ENCODE measurements around the gene STOML2. TPM values are rescaled to one million over a fixed set of nuclear protein-coding genes. Genes with fewer than 3 reads are reported as not detected.

Gene STOML2
- total RNA-seq, 1 donor from 2014 or later = 186 TPM

GRCh38 chr9:35074791-35075190, 28.1 kb downstream of the STOML2 start:
- H3K27me3 Mint-ChIP-seq (ENCODE audit: low read depth) = peaks cover 2% of the 10 kb centered on the region
- H3K36me3 Mint-ChIP-seq (ENCODE audit: low read depth) = peaks cover 18% of the 10 kb centered on the region
- TF ChIP-seq CTCF (conservative IDR thresholded peaks at IDR 0.05) = no peak
- DNase-seq (ENCODE audit: low read depth, low spot score) = no peak
- peak overlapping the region; percentile 55 for H3K4me3 Mint-ChIP-seq
- peaks cover 50% of the 10 kb centered on the region for H3K4me1 Mint-ChIP-seq
- peak overlapping the region; percentile 75 for H3K27ac Mint-ChIP-seq (ENCODE audit: unreplicated experiment)
- peaks cover 3% of the 10 kb centered on the region for H3K9me3 Mint-ChIP-seq

GRCh38 chr9:35074141-35074540, 28.8 kb downstream of the STOML2 start:
- H3K4me1 Mint-ChIP-seq = peaks cover 54% of the 10 kb centered on the region
- H3K27ac Mint-ChIP-seq (ENCODE audit: unreplicated experiment) = no peak overlapping the region
- H3K9me3 Mint-ChIP-seq = peaks cover 3% of the 10 kb centered on the region
- H3K27me3 Mint-ChIP-seq (ENCODE audit: low read depth) = peaks cover 2% of the 10 kb centered on the region
- H3K4me3 Mint-ChIP-seq = peak overlapping the region; percentile 55
- H3K36me3 Mint-ChIP-seq (ENCODE audit: low read depth) = peaks cover 18% of the 10 kb centered on the region
- no peak for DNase-seq (ENCODE audit: low read depth, low spot score)
- no peak for TF ChIP-seq CTCF (conservative IDR thresholded peaks at IDR 0.05)

- TF ChIP-seq CTCF (conservative IDR thresholded peaks at IDR 0.05) = no peak
- Mint-ChIP-seq H3K9me3 (peaks cover 3% of the 10 kb centered on the region), H3K36me3 (ENCODE audit: low read depth) (peaks cover 24% of the 10 kb centered on the region), H3K4me3 (peak overlapping the region; percentile 93), H3K27ac (ENCODE audit: unreplicated experiment) (peak overlapping the region; percentile 79), H3K4me1 (peaks cover 54% of the 10 kb centered on the region), H3K27me3 (ENCODE audit: low read depth) (peaks cover 2% of the 10 kb centered on the region)
- DNase-seq (ENCODE audit: low read depth, low spot score) = no peak
Measured at GRCh38 chr9:35073279-35073612, 29.7 kb downstream of the STOML2 start.

- no peak for TF ChIP-seq CTCF (conservative IDR thresholded peaks at IDR 0.05)
- peak; percentile 93 for DNase-seq (ENCODE audit: low read depth, low spot score)
- peaks cover 3% of the 10 kb centered on the region for H3K9me3 Mint-ChIP-seq
- peak within 1 kb of the TSS; percentile 98 for H3K4me3 Mint-ChIP-seq
- peaks cover 53% of the 10 kb centered on the region for H3K4me1 Mint-ChIP-seq
- H3K27me3 Mint-ChIP-seq (ENCODE audit: low read depth) = peaks cover 2% of the 10 kb centered on the region
- peaks cover 30% of the 10 kb centered on the region for H3K36me3 Mint-ChIP-seq (ENCODE audit: low read depth)
- H3K27ac Mint-ChIP-seq (ENCODE audit: unreplicated experiment) = peak within 1 kb of the TSS; percentile 98
Measured at GRCh38 chr9:35072461-35073278, 30.3 kb downstream of the STOML2 start, which contains the start of gene VCP. Gene VCP (minus strand): TSS chr9:35072625. CDS start chr9:35072353, 272 bp downstream.

- peak overlapping the region; percentile 98 for H3K27ac Mint-ChIP-seq (ENCODE audit: unreplicated experiment)
- peaks cover 36% of the 10 kb centered on the region for H3K36me3 Mint-ChIP-seq (ENCODE audit: low read depth)
Measured at GRCh38 chr9:35071814-35072460, 31.0 kb downstream of the STOML2 start.

More at GRCh38 chr9:35071814-35072460, 31.0 kb downstream of the STOML2 start:
- Mint-ChIP-seq H3K27me3 (ENCODE audit: low read depth) (peaks cover 2% of the 10 kb centered on the region), H3K4me1 (peaks cover 48% of the 10 kb centered on the region), H3K4me3 (peak overlapping the region; percentile 98), H3K9me3 (peaks cover 3% of the 10 kb centered on the region)
- peak; percentile 70 for DNase-seq (ENCODE audit: low read depth, low spot score)
- peak; percentile 51 for TF ChIP-seq CTCF (conservative IDR thresholded peaks at IDR 0.05)

Measured in neural crest cell (in vitro differentiated cells).